Breast epithelium (tissue), 3 donors: ENCODE data around the gene FRMD5.

Source experiments
- POLR2A ChIP-seq: fragments of 450-650 bp; IDR thresholded peaks from one replicate; pipeline ENCODE4 v1.6.1; 2016; ENCODE audit warnings: antibody characterized with exemption, mild to moderate bottlenecking, moderate library complexity
- TF ChIP-seq, protein P1 (sequence below), 3 donors: fragments of 450-650 bp; IDR thresholded peaks; one replicate each; pipeline ENCODE4 v1.5.1; 2016 to 2017; ENCODE audit warnings: antibody characterized with exemption in 3 of 3, mild to moderate bottlenecking in 3 of 3, moderate library complexity in 3 of 3

DNA sequence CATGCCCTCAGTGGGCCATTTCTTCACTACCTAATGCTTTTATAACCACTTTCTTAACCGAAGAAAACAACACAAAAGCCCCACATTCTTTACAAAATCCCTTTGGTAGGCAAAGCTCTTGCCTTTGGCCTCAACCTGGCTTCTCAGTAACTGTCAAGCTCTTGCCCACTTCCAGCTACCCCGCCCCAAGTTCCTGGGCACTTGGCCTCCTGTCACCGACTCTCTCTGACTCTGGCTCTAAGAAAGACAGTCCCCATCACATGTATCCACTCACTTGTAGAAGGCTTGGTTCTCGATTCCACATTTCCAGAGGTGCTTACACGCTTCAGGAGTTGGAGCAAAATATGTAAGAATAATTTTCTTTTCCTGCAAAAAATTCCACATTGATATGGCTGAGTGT lies 307.2 kb downstream of the FRMD5 start:
- TF ChIP-seq, protein P1, sequence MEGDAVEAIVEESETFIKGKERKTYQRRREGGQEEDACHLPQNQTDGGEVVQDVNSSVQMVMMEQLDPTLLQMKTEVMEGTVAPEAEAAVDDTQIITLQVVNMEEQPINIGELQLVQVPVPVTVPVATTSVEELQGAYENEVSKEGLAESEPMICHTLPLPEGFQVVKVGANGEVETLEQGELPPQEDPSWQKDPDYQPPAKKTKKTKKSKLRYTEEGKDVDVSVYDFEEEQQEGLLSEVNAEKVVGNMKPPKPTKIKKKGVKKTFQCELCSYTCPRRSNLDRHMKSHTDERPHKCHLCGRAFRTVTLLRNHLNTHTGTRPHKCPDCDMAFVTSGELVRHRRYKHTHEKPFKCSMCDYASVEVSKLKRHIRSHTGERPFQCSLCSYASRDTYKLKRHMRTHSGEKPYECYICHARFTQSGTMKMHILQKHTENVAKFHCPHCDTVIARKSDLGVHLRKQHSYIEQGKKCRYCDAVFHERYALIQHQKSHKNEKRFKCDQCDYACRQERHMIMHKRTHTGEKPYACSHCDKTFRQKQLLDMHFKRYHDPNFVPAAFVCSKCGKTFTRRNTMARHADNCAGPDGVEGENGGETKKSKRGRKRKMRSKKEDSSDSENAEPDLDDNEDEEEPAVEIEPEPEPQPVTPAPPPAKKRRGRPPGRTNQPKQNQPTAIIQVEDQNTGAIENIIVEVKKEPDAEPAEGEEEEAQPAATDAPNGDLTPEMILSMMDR (IDR thresholded peaks at IDR 0.05): no peak
- TF ChIP-seq POLR2A: no peak
